Activated CD8-positive, alpha-beta T cell treated with anti-CD3 and anti-CD28 coated beads, Interleukin-2, amount 10 ng/mL, durations not matched to agents 7 days and 5 days (primary cell): ENCODE data around the gene PACSIN1. TPM values are rescaled to one million over a fixed set of nuclear protein-coding genes. Genes with fewer than 3 reads are reported as not detected.
"Not testable (repeated sequence)": the region's sequence is repeated elsewhere in the genome, so short reads cannot be mapped to it uniquely, and the experiment has no call there.

Source experiments
- ATAC-seq: fragments of 150-1000 bp; cut with Tn5 transposase; one replicate; pipeline ENCODE4 v1.10.0; 2021; ENCODE audit warnings: moderate library complexity
- CTCF ChIA-PET: fragments of 350-600 bp; sonication (Branson Sonifier 250); formaldehyde crosslinking; loops from one replicate; lab custom pipeline; 2021; ENCODE audit warnings: antibody characterized with exemption; lab: Charles Lee
- POLR2A ChIA-PET: fragments of 350-600 bp; sonication (Branson Sonifier 250); formaldehyde crosslinking; loops from one replicate; lab custom pipeline; 2021; ENCODE audit warnings: antibody characterized with exemption; lab: Charles Lee
- DNase-seq: peaks from one replicate; pipeline ENCODE4 v3.0.0-alpha.2; 2020
- H3K27ac Mint-ChIP-seq: one replicate; pipeline ENCODE4 v1.8.0; 2021; ENCODE audit warnings: mild to moderate bottlenecking, mixed read lengths
- H3K27me3 Mint-ChIP-seq: one replicate; pipeline ENCODE4 v1.8.0; 2021; ENCODE audit warnings: low read depth, mixed read lengths
- H3K36me3 Mint-ChIP-seq: one replicate; pipeline ENCODE4 v1.8.0; 2021; ENCODE audit warnings: low read depth, mixed read lengths
- H3K4me1 Mint-ChIP-seq: one replicate; pipeline ENCODE4 v1.8.0; 2021; ENCODE audit warnings: low read depth, mixed read lengths
- H3K4me3 Mint-ChIP-seq: one replicate; pipeline ENCODE4 v1.8.0; 2021; ENCODE audit warnings: mild to moderate bottlenecking, mixed read lengths
- H3K9me3 Mint-ChIP-seq: one replicate; pipeline ENCODE4 v1.8.0; 2022; ENCODE audit warnings: mixed read lengths; ENCODE audit not compliant: insufficient read depth
- total RNA-seq, 2 experiments: library from RNA; stranded (reverse); gene quantifications; one replicate each; pipeline ENCODE4 v1.2.3, GENCODE V29; 2021

Gene PACSIN1
- total RNA-seq, 2 experiments from 2014 or later = 1.4 to 1.9 TPM

- H3K27me3 Mint-ChIP-seq, H3K9me3 Mint-ChIP-seq, POLR2A ChIA-PET, H3K36me3 Mint-ChIP-seq, ATAC-seq, H3K4me3 Mint-ChIP-seq, DNase-seq: not testable (repeated sequence)
- peak overlapping the region; percentile 86 for H3K27ac Mint-ChIP-seq
- peaks cover 44% of the 10 kb centered on the region for H3K4me1 Mint-ChIP-seq
- CTCF ChIA-PET = interaction anchor here (0.8 kb wide), 1 partner anchor 27 kb away, joined by 3 read pairs; no protein-coding TSS in a partner anchor
These were observed 21.0 kb downstream of the PACSIN1 start for GRCh38 chr6:34486886-34487285.

DNA sequence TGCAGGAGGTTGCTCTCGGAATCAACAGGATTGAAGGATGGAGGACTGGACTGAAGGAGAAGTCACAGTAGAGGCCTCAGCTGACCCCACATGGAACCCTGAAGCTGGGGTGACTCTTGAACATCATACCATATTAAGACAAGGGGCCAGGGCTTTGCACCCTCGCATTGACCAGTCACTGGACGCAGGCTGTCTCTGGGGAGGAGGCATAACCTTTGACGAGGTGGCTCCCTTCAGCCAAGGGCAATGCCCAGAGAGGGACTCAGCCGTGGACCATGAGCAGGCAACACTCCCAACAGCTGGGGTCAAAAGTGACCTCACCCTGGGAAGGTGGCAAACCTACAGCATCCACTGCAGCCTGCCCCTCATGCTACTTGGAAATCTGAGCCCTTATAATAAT, 21.7 kb downstream of the PACSIN1 start:
- DNase-seq (no peak), ATAC-seq (no peak)
- POLR2A ChIA-PET = no interaction called here
- no peak overlapping the region for H3K27ac Mint-ChIP-seq
- no peaks in the 10 kb centered on the region for H3K27me3 Mint-ChIP-seq
- peaks cover 44% of the 10 kb centered on the region for H3K4me1 Mint-ChIP-seq
- H3K36me3 Mint-ChIP-seq = no peaks in the 10 kb centered on the region
- CTCF ChIA-PET = no interaction called here
- H3K9me3 Mint-ChIP-seq = no peaks in the 10 kb centered on the region
- no peak overlapping the region for H3K4me3 Mint-ChIP-seq

- ATAC-seq (no peak), DNase-seq (no peak)
- Mint-ChIP-seq H3K27me3 (no peaks in the 10 kb centered on the region), H3K9me3 (no peaks in the 10 kb centered on the region), H3K4me1 (peaks cover 41% of the 10 kb centered on the region), H3K4me3 (no peak overlapping the region), H3K27ac (no peak overlapping the region), H3K36me3 (no peaks in the 10 kb centered on the region)
- ChIA-PET CTCF (interaction anchor here (1.1 kb wide), 1 partner anchor 120 kb away, joined by 3 read pairs; no protein-coding TSS in a partner anchor), POLR2A (no interaction called here)
These were observed 23.4 kb downstream of the PACSIN1 start for GRCh38 chr6:34489207-34489805.

GRCh38 chr6:34490390-34491090, 24.7 kb downstream of the PACSIN1 start:
- H3K36me3 Mint-ChIP-seq = no peaks in the 10 kb centered on the region
- no peaks in the 10 kb centered on the region for H3K9me3 Mint-ChIP-seq
- no peak for ATAC-seq
- ChIA-PET CTCF (no interaction called here), POLR2A (no interaction called here)
- H3K27me3 Mint-ChIP-seq = no peaks in the 10 kb centered on the region
- H3K4me3 Mint-ChIP-seq = no peak overlapping the region
- H3K27ac Mint-ChIP-seq = no peak overlapping the region
- peaks cover 28% of the 10 kb centered on the region for H3K4me1 Mint-ChIP-seq
- no peak for DNase-seq

GRCh38 chr6:34491091-34491430, 25.2 kb downstream of the PACSIN1 start:
- Mint-ChIP-seq H3K36me3 (no peaks in the 10 kb centered on the region), H3K9me3 (no peaks in the 10 kb centered on the region), H3K27me3 (no peaks in the 10 kb centered on the region), H3K4me3 (no peak overlapping the region), H3K4me1 (peaks cover 23% of the 10 kb centered on the region), H3K27ac (no peak overlapping the region)
- ATAC-seq = no peak
- CTCF ChIA-PET = no interaction called here
- no peak for DNase-seq
- POLR2A ChIA-PET = no interaction called here

DNA sequence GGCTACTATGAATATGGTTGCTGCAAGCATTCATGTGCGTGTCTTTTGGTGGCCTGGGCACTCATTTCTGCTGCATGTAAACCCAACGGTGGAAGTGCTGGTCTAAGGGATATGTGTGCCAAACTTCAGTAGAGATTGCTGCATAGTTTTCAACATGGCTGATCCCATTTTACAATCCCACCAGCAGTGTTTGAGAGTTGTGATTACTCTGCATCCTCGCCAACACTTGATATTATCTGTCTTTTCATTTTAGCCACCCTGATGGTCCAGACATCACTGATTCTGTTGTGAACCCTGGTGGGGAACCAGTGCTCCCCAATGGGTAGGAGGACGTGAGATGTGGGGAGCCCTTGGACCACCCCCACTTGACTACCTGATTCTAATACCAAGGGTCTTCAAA, 27.5 kb downstream of the PACSIN1 start:
- H3K36me3 Mint-ChIP-seq = no peaks in the 10 kb centered on the region
- ChIA-PET POLR2A (no interaction called here), CTCF (no interaction called here)
- ATAC-seq = no peak
- H3K27ac Mint-ChIP-seq = no peak overlapping the region
- no peak overlapping the region for H3K4me3 Mint-ChIP-seq
- H3K27me3 Mint-ChIP-seq = peaks cover 2% of the 10 kb centered on the region
- no peaks in the 10 kb centered on the region for H3K9me3 Mint-ChIP-seq
- DNase-seq = no peak
- peaks cover 9% of the 10 kb centered on the region for H3K4me1 Mint-ChIP-seq

GRCh38 chr6:34494973-34495372, 29.1 kb downstream of the PACSIN1 start:
- H3K36me3 Mint-ChIP-seq = no peaks in the 10 kb centered on the region
- ChIA-PET CTCF (no interaction called here), POLR2A (no interaction called here)
- H3K4me1 Mint-ChIP-seq = no peaks in the 10 kb centered on the region
- no peak overlapping the region for H3K4me3 Mint-ChIP-seq
- H3K9me3 Mint-ChIP-seq = no peaks in the 10 kb centered on the region
- no peak for ATAC-seq
- DNase-seq = no peak
- peaks cover 4% of the 10 kb centered on the region for H3K27me3 Mint-ChIP-seq
- H3K27ac Mint-ChIP-seq = no peak overlapping the region

- peaks cover 7% of the 10 kb centered on the region for H3K27me3 Mint-ChIP-seq
- ChIA-PET CTCF (no interaction called here), POLR2A (no interaction called here)
- H3K9me3 Mint-ChIP-seq = no peaks in the 10 kb centered on the region
- H3K27ac Mint-ChIP-seq = no peak overlapping the region
- no peak overlapping the region for H3K4me3 Mint-ChIP-seq
- no peaks in the 10 kb centered on the region for H3K36me3 Mint-ChIP-seq
- DNase-seq (no peak), ATAC-seq (no peak)
- H3K4me1 Mint-ChIP-seq = no peaks in the 10 kb centered on the region
These were observed 30.3 kb downstream of the PACSIN1 start for GRCh38 chr6:34496103-34496685.

DNA sequence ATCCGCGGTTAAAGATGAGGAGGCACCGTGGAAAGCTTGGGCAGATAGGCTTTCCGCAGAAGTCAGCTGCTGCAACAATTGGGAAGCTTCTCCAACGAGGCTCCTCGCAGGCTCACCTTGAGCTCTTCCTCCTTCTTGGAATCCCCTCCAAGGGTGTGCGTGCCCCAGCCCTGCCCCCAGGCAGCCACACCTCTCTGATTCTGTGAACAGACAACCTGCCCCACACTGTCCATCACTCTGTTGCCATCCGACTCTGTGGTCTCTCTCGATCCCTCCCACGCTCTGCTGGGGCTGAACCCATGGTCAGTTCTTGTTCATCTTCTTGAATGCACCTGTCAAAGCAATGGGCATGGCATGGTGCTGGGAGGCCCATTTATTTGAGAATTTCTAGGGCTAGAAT, 31.5 kb downstream of the PACSIN1 start:
- Mint-ChIP-seq H3K9me3 (no peaks in the 10 kb centered on the region), H3K4me3 (no peak overlapping the region), H3K4me1 (no peaks in the 10 kb centered on the region), H3K27ac (no peak overlapping the region), H3K36me3 (no peaks in the 10 kb centered on the region), H3K27me3 (peaks cover 9% of the 10 kb centered on the region)
- CTCF ChIA-PET = no interaction called here
- POLR2A ChIA-PET = no interaction called here
- ATAC-seq (no peak), DNase-seq (no peak)

- Mint-ChIP-seq H3K4me1 (no peaks in the 10 kb centered on the region), H3K27me3 (peaks cover 11% of the 10 kb centered on the region), H3K9me3 (no peaks in the 10 kb centered on the region), H3K27ac (no peak overlapping the region), H3K36me3 (no peaks in the 10 kb centered on the region), H3K4me3 (no peak overlapping the region)
- DNase-seq (no peak), ATAC-seq (no peak)
- ChIA-PET CTCF (no interaction called here), POLR2A (no interaction called here)
These were observed 40.8 kb downstream of the PACSIN1 start for GRCh38 chr6:34506718-34507117.

DNA sequence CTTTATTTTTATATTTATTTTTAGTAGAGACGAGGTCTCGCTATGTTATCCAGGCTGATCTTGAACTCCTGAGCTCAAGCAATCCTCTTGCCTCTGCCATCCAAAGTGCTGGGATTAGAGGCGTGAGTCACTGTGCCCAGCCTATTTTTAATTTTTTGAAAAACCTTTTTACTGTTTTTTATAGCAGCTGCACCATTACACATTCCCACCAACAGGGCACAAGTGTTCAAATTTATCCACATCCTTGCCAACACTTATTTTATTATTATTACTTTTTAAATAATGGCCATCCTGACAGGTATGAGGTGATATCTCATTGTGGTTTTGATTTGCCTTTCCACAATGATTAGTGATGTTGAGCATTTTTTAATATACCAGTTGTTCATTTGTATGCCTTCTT, 42.5 kb downstream of the PACSIN1 start:
- H3K27ac Mint-ChIP-seq = no peak overlapping the region

DNA sequence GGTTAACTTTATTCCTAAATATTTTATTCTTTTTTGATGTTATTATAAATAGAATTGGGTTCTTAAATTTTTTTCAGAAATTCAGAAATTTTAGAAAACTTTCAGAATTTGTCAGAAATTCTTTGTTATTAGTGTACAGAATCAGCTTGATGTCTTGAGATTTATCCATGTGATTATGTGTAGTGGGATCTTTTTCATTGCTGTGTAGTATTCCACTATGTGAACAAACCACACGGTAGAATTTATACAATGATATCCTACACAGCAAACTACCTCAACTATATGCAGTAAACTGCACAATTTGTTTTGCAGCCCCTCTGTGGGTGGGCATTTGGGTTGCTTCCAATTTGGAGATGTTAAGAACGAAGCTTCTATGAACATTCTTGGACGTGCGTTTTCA, 43.9 kb downstream of the PACSIN1 start:
- no peak for DNase-seq
- no peaks in the 10 kb centered on the region for H3K4me1 Mint-ChIP-seq
- ChIA-PET CTCF (no interaction called here), POLR2A (no interaction called here)
- H3K27ac Mint-ChIP-seq = no peak overlapping the region
- peaks cover 12% of the 10 kb centered on the region for H3K27me3 Mint-ChIP-seq
- no peak overlapping the region for H3K4me3 Mint-ChIP-seq
- ATAC-seq = no peak
- H3K36me3 Mint-ChIP-seq = no peaks in the 10 kb centered on the region
- H3K9me3 Mint-ChIP-seq = no peaks in the 10 kb centered on the region

More for the DNA sequence above, 42.5 kb downstream of the PACSIN1 start:
- DNase-seq (no peak), ATAC-seq (no peak)
- Mint-ChIP-seq H3K9me3 (no peaks in the 10 kb centered on the region), H3K4me3 (no peak overlapping the region), H3K4me1 (no peaks in the 10 kb centered on the region), H3K27me3 (peaks cover 9% of the 10 kb centered on the region), H3K36me3 (no peaks in the 10 kb centered on the region)
- POLR2A ChIA-PET = no interaction called here
- CTCF ChIA-PET = no interaction called here
